Superior temporal gyrus (tissue), 1 donor: ENCODE data around the gene AHDC1.

Experiments used
- DNase-seq: peaks from one replicate; pipeline ENCODE4 v3.0.0-alpha.2; 2016; ENCODE audit errors: extremely low spot score

The AHDC1 gene

DNA sequence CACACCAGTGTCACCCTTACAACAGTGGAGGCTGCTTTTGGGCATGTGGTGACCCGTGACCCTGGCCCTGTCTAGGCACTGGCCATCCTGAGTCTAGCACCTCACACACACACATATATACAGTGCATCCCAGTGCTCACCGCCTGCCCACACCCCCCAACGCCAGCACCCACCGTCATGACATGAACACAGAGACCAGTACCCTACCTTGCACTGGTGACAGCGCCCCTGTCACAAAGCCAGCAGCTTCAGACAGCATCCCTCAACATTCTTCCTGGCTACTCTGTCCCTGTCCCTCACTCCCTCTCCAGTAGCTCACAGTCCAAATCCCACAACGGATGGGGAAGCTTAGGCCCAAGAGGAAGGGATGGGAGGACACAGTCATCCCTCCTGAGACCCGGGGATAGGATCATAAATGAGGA lies 27.1 kb downstream of the AHDC1 start:
- DNase-seq = no peak

- DNase-seq = no peak
Observed at GRCh38 chr1:27575840-27576331, 28.1 kb downstream of the AHDC1 start.

GRCh38 chr1:27574871-27575831 lies 28.8 kb downstream of the AHDC1 start:
- DNase-seq = no peak

DNA sequence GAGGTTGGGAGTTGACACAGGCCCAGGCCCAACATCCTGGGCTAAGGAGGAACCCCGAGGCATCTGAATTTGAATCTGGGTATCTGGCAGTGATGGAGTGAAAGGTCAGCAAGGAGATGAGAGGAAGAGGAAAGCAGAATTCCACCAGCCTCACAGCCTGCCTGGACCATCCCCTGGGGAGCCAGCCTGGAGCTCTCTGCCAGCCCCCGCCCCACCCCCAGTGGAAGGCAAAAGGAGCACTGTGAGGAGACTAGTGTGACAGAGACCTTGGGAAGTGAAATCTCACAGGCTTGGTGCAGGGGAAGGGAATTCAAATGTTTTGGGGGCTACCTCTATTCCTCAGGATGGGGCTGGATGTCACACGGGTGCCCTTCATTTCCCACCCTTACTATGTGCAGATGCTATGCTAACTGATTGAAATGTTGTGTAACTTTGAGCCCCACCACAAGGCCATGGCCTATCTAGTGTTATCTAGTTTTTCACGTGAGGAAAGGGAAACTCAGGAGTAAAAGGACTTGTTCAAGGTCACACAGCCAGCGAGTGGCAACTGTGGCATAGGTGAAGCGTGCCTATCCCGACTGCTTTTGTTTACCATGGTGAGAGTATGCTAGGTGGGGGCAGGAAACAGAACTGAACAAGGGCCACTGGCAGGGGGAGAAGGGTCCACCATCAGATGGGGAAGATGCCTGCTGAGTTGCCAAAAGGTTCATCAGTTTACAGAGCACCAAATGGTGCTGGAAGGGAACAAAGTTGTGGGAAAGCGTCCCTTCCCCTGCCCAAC lies 29.8 kb downstream of the AHDC1 start:
- no peak for DNase-seq

- DNase-seq = no peak
Observed at GRCh38 chr1:27572679-27573426, 31.1 kb downstream of the AHDC1 start.

DNA sequence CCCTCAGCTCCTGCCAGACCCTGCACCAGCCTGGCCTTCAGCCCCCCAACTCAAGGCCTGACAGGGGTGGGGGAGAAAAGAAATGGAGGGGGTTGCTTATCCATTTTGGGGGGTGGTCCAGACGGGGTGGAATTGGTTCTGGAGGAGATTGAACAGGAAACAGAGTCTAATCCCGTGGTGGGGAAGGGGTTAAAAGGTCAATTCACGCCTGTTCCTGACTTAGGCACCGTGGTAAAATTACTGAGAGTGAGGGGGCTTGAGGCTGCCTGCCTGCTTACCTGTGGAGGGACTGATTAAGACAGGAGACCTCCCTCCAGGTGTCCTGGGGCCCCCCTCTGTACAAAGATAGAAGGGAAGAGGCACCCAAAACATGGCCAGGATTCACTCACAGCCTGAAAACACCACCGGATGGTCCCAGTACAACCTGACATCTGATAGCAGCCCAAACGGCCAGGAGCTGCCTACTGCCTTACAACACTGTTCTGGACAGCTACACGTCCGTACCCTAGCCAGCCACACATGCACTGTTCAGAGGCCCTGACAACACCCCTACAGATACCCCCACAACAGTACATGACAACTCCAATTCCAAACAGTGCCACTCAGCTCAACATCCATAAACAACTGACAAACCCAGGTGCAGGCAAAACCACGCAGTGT lies 31.8 kb downstream of the AHDC1 start:
- DNase-seq = no peak

DNA sequence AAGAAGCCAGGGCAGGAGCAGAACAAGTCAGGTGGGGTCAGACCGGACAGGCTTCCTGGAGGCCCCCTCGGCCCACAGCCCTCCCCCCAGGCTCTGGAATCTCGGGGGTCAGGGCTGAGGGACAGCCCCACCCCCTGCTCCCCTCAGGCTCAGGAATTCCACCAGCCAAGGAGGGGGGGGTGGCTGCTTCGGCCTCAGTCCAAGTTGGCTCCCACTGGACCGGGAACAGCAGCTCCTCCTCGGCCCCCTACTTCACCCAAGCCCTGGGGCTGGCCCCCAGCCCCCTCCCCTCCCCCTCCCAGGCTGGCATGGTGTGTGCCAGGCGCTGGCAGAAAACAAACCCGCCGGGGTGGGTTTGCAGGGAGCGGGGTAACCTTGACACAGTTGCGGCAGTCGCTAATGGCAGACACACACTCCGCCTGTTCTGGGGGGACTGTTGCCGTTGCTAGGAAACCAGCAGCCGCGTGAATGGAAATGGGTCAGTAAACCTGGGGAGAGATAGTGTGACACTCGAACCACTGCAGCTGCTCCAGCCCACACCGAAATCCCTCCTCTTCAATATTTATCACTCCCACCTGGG lies 32.4 kb downstream of the AHDC1 start:
- no peak for DNase-seq

GRCh38 chr1:27570784-27571183 lies 33.2 kb downstream of the AHDC1 start:
- no peak for DNase-seq

DNA sequence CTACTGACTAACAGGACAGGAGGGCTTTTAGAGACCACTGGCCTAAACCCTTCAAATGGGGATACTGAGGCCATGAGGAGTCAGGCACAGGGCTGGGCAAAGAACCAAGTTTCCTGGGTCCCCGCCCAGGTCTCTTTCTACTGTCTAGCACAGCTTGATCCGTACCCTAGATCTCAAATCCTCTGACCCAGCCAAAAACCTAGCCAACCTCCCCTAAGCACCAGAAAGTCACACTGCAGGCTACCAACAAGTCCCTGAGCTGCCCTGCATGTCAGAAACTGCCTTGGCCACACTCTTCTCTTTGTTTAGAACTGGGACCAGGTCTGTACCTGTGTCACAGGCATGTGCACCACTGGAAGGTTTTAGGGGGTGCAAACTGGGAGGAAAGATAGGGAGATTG lies 33.6 kb downstream of the AHDC1 start:
- no peak for DNase-seq

DNA sequence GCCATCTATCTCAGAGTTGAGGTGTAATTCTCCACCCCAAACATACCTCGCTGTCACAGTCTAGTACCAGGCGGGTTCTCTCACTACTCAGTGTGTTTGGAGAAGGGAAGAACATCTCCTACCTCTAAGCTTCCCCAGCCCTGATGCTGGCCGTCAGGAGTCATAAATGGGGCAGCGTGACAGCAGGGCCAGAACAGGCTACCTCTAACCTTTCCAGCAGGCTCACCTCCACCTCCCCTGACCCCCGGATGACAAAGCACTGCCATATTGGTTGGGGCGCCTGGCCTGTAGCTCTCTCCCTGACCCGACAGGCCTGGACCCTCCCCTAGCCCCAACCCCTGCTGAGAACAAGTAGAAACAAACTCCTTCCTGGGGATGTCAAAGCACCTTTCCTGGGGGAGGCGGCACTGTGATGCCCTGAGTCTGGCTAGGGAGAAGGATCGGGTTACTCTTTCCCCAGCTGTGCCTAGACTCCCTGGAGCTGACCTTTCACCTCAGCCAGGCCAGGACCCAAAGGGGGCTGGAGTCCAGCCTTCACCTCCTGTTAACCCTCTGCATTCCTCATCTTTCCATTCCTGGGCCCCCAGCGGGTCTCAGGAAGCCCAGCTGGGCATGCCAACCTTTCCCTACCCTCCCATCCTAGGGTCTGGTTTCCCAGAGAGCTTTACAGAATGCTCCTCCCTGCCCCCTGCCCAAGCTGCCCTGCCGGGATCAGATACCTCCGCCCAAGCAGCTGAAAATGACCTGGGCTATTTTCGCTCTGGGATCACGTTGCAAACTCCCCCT lies 34.2 kb downstream of the AHDC1 start:
- no peak for DNase-seq

GRCh38 chr1:27569088-27569460 lies 34.9 kb downstream of the AHDC1 start:
- DNase-seq = peak; percentile 19

- peak; percentile 26 for DNase-seq
Observed at GRCh38 chr1:27568300-27569087, 35.5 kb downstream of the AHDC1 start.

DNA sequence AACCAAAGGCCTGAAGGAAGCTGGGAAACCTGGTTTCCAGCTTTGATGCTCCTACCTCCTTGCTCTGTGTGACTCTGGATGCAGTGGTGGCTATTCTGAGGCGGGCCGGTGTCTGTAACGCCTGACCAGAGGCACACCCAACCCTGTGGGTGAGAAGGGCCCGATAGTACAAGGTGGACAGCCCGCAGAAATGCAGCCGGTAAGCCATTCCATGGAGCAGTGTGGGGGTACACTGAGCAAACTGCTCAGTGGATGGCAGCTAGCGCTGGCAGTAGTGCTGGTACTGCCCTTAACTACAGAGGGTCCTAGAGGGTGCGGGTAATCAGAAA lies 36.0 kb downstream of the AHDC1 start:
- DNase-seq = no peak

DNA sequence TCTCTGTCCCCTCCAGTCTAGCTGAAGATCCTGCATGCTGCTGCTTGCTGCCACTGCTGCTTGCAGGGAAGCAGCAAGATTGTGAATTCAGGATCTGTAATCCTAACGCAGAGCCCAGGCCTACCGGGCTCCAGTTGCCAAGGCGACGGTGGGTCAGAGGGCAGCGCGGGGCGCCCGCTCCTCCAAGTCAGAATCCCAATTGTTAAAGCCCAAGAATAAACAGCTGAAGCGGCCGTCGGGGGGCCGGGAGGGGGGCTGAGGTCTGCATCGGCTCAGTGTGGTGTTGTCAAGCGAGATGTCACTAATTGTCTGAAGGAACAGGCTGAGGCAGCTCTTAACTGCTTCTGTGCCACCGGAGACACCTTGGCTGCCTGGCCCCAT lies 36.8 kb downstream of the AHDC1 start:
- DNase-seq = no peak

DNA sequence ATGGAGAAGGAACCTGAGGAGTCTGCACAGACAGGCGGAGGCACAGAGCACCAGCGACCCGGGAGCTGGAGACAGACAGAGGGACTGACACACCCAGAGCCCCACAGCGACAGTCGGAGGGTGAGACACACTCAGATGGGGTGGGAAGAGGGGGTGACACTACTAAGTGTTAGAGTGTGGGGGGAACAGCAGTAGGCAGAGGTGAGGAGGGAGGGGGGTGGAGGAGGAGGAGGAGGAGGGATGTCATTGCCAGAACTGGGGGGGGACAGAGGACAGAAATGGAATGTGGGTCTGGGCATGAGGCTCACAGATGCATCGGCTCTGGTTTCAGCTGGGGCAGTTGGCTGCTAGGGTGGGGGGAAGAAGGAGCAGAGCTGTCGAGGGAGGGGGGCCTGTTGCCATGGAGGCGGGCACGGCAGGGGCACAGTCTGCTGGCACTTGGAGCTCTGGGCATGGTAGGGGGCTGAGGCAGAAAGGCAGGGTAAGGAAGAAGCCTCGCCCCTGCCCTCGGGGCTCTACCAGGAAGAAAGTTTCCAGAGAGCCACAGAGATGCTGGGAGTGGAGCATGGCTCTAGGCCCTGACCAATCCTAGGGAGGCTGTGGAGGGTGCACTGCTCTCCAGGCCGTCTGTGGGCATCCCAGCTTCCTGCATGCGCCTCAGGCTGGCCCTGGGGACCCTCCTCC lies 37.3 kb downstream of the AHDC1 start:
- no peak for DNase-seq

DNA sequence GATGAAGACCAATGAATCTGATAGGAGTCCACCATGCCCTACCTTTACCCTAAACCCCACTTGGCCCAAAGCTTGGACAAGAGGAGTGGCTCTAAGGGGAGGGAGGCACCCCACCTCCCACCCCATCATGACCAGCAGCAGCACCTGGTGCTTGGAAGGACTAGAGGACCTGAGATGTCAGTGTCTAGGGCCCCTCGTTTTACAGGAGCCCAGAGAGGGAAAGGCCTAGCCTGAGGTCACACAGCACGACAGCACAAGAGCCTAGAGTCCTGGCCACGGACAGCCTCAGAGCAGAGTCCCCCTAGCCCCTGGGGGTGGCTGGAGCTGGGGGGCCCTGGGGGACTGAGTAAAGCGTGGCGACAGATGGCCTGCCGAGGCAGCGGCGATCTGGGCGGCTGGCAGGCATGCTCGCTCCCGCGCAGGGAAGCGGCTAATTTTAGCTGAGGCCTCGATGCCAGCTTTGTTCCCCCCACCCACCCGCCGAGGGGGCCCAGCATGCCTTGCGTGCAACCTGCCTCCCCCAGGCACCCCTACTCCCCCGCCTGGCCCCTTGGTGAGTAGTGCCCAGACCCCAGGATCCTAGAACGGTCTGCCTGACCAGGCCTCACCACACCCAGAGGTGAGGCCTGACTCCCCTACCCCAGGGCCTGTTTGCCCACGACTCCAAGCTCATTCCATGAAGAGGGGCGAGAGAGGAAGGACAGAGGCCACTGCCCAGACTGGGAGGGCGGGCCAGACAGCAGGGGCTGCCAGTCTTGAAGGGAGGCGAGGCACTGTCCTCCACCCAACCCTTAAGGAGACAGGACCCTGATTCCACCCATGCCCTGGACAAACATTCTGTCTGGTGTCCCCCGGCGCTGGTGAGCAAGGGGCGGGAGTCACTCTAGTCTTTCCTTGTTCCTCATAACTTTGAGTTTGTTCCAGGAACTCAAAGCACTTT lies 39.0 kb downstream of the AHDC1 start:
- DNase-seq = no peak

- DNase-seq = no peak
Observed at GRCh38 chr1:27563591-27564471, 40.1 kb downstream of the AHDC1 start.
